ENCODE results near the gene ISM1.

- TF ChIP-seq CTCF (IDR thresholded peaks at IDR 0.05) (no peak), POLR2A (IDR thresholded peaks at IDR 0.05) (no peak), POLR2AphosphoS5 (IDR thresholded peaks at IDR 0.05) (no peak)
These were observed 14.1 kb upstream of the ISM1 start for GRCh38 chr20:13207016-13207415.
